ENCODE data around the gene TRMT112.

The TRMT112 gene

GRCh38 chr11:64290352-64291261 is 26.8 kb downstream of the TRMT112 start:
- TF ChIP-seq EZH2phosphoT487 (IDR thresholded peaks at IDR 0.05; ENCODE audit: low read length) (no peak), CTCF (IDR thresholded peaks at IDR 0.05; ENCODE audit: low read length) (no peak), EZH2 (optimal IDR thresholded peaks at IDR 0.05; ENCODE audit: low read depth, low read length) (no peak)
- 0 out of 2 replicates have a peak, but pooled peaks cover 3% of the 10 kb centered on the region for H3K4me1 ChIP-seq (ENCODE audit: low read length)
- H3K79me2 ChIP-seq (ENCODE audit: low read length), result peaks cover 3% of the 10 kb centered on the region; the same call in 1 of the 2 replicates
- H3K9me2 ChIP-seq (replicated peaks; ENCODE audit: insufficient read depth, low read length), result no peaks in the 10 kb centered on the region
- no peak overlapping the region for H3K4me3 ChIP-seq (ENCODE audit: low read length)
- no peaks in the 10 kb centered on the region for H3K9me3 ChIP-seq (replicated peaks; ENCODE audit: insufficient read depth, low read length)
- H3K27ac ChIP-seq (ENCODE audit: low read length), result no peak overlapping the region
- H3K9ac ChIP-seq (ENCODE audit: low read length), result no peak overlapping the region
- DNase-seq, result peak; percentile 1
- H4K20me1 ChIP-seq (ENCODE audit: insufficient read depth, low read length), result no peaks in the 10 kb centered on the region
- no peak overlapping the region for H2AFZ ChIP-seq (ENCODE audit: low read length)
- H3K27me3 ChIP-seq (replicated peaks; ENCODE audit: insufficient read depth, low read length), result peaks cover 45% of the 10 kb centered on the region
- H3F3A ChIP-seq (ENCODE audit: insufficient read depth, low read length), result peaks cover 8% of the 10 kb centered on the region; the same call in 1 of the 2 replicates
- no peaks in the 10 kb centered on the region for H3K36me3 ChIP-seq (replicated peaks; ENCODE audit: insufficient read depth, low read length)
- no peak overlapping the region for H3K4me2 ChIP-seq (ENCODE audit: low read depth, low read length)

GRCh38 chr11:64289002-64289564 is 28.3 kb downstream of the TRMT112 start:
- TF ChIP-seq EZH2 (optimal IDR thresholded peaks at IDR 0.05; ENCODE audit: low read depth, low read length) (no peak), CTCF (IDR thresholded peaks at IDR 0.05; ENCODE audit: low read length) (no peak), EZH2phosphoT487 (IDR thresholded peaks at IDR 0.05; ENCODE audit: low read length) (no peak)
- Histone ChIP-seq H3K36me3 (replicated peaks; ENCODE audit: insufficient read depth, low read length) (no peaks in the 10 kb centered on the region), H3K4me2 (ENCODE audit: low read depth, low read length) (no peak overlapping the region), H3K9me2 (replicated peaks; ENCODE audit: insufficient read depth, low read length) (no peaks in the 10 kb centered on the region), H3K9ac (ENCODE audit: low read length) (no peak overlapping the region), H3F3A (ENCODE audit: insufficient read depth, low read length) (peaks cover 12% of the 10 kb centered on the region), H3K4me1 (ENCODE audit: low read length) (0 out of 2 replicates have a peak, but pooled peaks cover 3% of the 10 kb centered on the region), H2AFZ (ENCODE audit: low read length) (no peak overlapping the region), H3K4me3 (ENCODE audit: low read length) (no peak overlapping the region), H3K27ac (ENCODE audit: low read length) (no peak overlapping the region), H3K79me2 (ENCODE audit: low read length) (peaks cover 7% of the 10 kb centered on the region), H4K20me1 (ENCODE audit: insufficient read depth, low read length) (no peaks in the 10 kb centered on the region), H3K27me3 (replicated peaks; ENCODE audit: insufficient read depth, low read length) (peaks cover 32% of the 10 kb centered on the region), H3K9me3 (replicated peaks; ENCODE audit: insufficient read depth, low read length) (no peaks in the 10 kb centered on the region)
- no peak for DNase-seq

GRCh38 chr11:64288353-64288750 is 29.0 kb downstream of the TRMT112 start:
- Histone ChIP-seq H3K27ac (ENCODE audit: low read length) (no peak overlapping the region), H3K4me3 (ENCODE audit: low read length) (no peak overlapping the region), H3K4me2 (ENCODE audit: low read depth, low read length) (no peak overlapping the region), H3K27me3 (replicated peaks; ENCODE audit: insufficient read depth, low read length) (peaks cover 27% of the 10 kb centered on the region), H3K4me1 (ENCODE audit: low read length) (peaks cover 5% of the 10 kb centered on the region), H4K20me1 (ENCODE audit: insufficient read depth, low read length) (no peaks in the 10 kb centered on the region), H3K36me3 (replicated peaks; ENCODE audit: insufficient read depth, low read length) (no peaks in the 10 kb centered on the region), H3K9me2 (replicated peaks; ENCODE audit: insufficient read depth, low read length) (no peaks in the 10 kb centered on the region), H3F3A (ENCODE audit: insufficient read depth, low read length) (peaks cover 12% of the 10 kb centered on the region), H2AFZ (ENCODE audit: low read length) (no peak overlapping the region), H3K79me2 (ENCODE audit: low read length) (peaks cover 14% of the 10 kb centered on the region), H3K9ac (ENCODE audit: low read length) (no peak overlapping the region), H3K9me3 (replicated peaks; ENCODE audit: insufficient read depth, low read length) (no peaks in the 10 kb centered on the region)
- TF ChIP-seq EZH2 (optimal IDR thresholded peaks at IDR 0.05; ENCODE audit: low read depth, low read length) (no peak), CTCF (IDR thresholded peaks at IDR 0.05; ENCODE audit: low read length) (no peak), EZH2phosphoT487 (IDR thresholded peaks at IDR 0.05; ENCODE audit: low read length) (no peak)
- DNase-seq, result peak; percentile 1
